ENCODE data around the gene FBXO46. TPM values are rescaled to one million over a fixed set of nuclear protein-coding genes. Genes with fewer than 3 reads are reported as not detected.

Gene FBXO46
- total and polyA plus RNA-seq, 10 of the 15 experiments (the other 5 are each of a cell fraction or from before 2014, with no cell fraction given) = 2.5 to 61.5 (median 13.7) TPM

DNA sequence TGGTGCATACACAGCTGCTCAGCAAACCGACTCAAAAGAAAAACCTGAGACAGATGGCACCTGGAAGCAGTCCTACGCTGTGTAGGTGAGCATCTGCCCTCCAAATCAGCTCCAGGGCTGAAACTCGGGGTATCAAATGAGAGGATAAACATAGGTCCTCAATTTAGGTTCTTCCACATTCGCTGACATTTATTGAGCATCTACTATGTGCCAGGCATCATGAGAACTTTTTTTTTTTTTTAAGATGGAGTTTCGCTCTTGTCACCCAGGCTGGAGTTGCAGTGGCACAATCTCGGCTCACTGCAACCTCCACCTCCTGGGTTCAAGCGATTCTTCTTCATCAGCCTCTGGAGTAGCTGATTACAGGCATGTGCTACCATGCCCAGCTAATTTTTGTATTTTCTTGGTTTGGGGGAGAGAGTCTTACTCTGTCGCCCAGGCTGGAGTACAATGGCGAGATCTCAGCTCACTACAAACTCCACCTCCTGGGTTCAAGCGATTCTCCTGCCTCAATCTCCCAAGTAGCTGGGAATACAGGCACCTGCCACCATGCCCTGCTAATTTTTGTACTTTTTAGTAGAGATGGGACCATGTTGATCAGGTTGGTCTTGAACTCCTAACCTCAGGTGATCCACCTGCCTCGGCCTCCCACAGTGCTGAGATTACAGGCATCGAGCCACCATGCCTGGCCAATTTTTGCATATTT is 24.8 kb downstream of the FBXO46 start (continued):
- TF ChIP-seq CHD4 (IDR thresholded peaks at IDR 0.05) = peak; percentile 97; the same call in 1 of the 2 replicates
- TF ChIP-seq, protein P1, sequence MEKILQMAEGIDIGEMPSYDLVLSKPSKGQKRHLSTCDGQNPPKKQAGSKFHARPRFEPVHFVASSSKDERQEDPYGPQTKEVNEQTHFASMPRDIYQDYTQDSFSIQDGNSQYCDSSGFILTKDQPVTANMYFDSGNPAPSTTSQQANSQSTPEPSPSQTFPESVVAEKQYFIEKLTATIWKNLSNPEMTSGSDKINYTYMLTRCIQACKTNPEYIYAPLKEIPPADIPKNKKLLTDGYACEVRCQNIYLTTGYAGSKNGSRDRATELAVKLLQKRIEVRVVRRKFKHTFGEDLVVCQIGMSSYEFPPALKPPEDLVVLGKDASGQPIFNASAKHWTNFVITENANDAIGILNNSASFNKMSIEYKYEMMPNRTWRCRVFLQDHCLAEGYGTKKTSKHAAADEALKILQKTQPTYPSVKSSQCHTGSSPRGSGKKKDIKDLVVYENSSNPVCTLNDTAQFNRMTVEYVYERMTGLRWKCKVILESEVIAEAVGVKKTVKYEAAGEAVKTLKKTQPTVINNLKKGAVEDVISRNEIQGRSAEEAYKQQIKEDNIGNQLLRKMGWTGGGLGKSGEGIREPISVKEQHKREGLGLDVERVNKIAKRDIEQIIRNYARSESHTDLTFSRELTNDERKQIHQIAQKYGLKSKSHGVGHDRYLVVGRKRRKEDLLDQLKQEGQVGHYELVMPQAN (conservative IDR thresholded peaks at IDR 0.05) = peak; percentile 78

DNA sequence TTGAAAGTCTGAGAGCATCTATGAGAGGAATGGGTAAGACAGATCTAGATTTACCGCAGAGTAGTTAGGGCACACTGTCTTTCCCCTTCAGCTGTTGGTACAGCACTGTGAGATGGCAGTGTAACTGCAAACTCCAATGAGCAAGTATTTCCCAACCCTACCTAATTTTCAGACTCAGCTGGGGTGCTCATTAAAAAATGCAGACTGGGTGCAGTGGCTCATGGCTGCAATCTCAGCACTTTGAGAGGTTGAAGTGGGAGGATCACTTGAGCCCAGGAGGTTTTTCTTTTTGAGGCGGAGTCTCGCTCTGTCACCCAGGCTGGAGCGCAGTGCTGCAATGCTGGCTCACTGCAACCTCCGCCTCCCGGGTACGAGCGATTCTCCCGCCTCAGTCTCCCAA is 25.6 kb downstream of the FBXO46 start:
- 97% methylated on average over 7 of the region's 9 CpGs for WGBS (ENCODE audit: insufficient coverage, insufficient replicate concordance, low lambda C conversion rate, missing lambda C conversion rate)
- Histone ChIP-seq H3K36me3 (ENCODE audit: control insufficient read depth in 2 of 2, insufficient read depth in 2 of 2, low read length in 1 of 2) (peaks cover 2 to 6% of the 10 kb centered on the region in 2 experiments; a peak in 3 of 4 replicates), H3K27me3 (replicated peaks in 1 of 2; ENCODE audit: control insufficient read depth in 2 of 2, insufficient read depth in 2 of 2, low read length in 1 of 2) (no peaks in the 10 kb centered on the region), H3K4me2 (ENCODE audit: control insufficient read depth, insufficient read depth) (no peak overlapping the region), H3K9ac (ENCODE audit: control insufficient read depth, insufficient read depth, low read length) (no peak overlapping the region), H2AFZ (ENCODE audit: control insufficient read depth, low read depth, low read length) (no peak overlapping the region), H3K4me3 (no peak overlapping the region), H3K79me2 (ENCODE audit: control insufficient read depth, insufficient read depth, low read length) (no peaks in the 10 kb centered on the region; the same call in 1 of the 2 replicates), H3K9me3 (replicated peaks; ENCODE audit: control insufficient read depth, insufficient read depth, low read length) (no peaks in the 10 kb centered on the region), H3K27ac (ENCODE audit: control insufficient read depth, insufficient read depth) (0 out of 2 replicates have a peak overlapping the region, but pooled peaks have one; percentile 26), H4K20me1 (ENCODE audit: control insufficient read depth, insufficient read depth) (no peaks in the 10 kb centered on the region), H3K4me1 (ENCODE audit: control insufficient read depth, insufficient read depth, low read length) (peaks cover 19% of the 10 kb centered on the region)
- DNase-seq (ENCODE audit: low read depth, low spot score) (no peak), ATAC-seq (no peak), FAIRE-seq (no peak)
- TF ChIP-seq POLR2AphosphoS2 (IDR thresholded peaks at IDR 0.05; ENCODE audit: low read depth, low read length) (0 out of 2 replicates have a peak, but pooled peaks have one; percentile 11), RELA (IDR thresholded peaks at IDR 0.05; ENCODE audit: borderline replicate concordance, partially characterized antibody) (no peak)
- ChIA-PET RAD21 (ENCODE audit: unreplicated experiment) (interaction anchor here (4.2 kb wide), 1 partner anchor 13 kb away, joined by 25 read pairs; the partner anchor contains the start of genes QPCTL and SNRPD2), SMC1A (ENCODE audit: uncharacterized antibody, unreplicated experiment) (interaction anchor here (3.8 to 6.0 kb wide), 3 partner anchors 12 to 25 kb away, joined by 27 to 31 read pairs (median 29); partner anchors contain the start of genes FBXO46, QPCTL and SNRPD2), CTCF (interaction anchor here (2.0 to 6.1 kb wide), 2 partner anchors 12 to 74 kb away, joined by 5 to 73 read pairs; partner anchors contain the start of genes QPCTL and SNRPD2), POLR2A (interaction anchor here (1.1 kb wide), 1 partner anchor 13 kb away, joined by 3 read pairs; the partner anchor contains the start of gene QPCTL)
- intact Hi-C loops (cut with micrococcal nuclease; ENCODE audit: unreplicated experiment) = no loop called here
- in situ Hi-C loops (cut with MboI) = no loop called here
- no TSS peak for BruUV-seq (replicated peaks)
